ENCODE results near the gene ACTL7B.

DNA sequence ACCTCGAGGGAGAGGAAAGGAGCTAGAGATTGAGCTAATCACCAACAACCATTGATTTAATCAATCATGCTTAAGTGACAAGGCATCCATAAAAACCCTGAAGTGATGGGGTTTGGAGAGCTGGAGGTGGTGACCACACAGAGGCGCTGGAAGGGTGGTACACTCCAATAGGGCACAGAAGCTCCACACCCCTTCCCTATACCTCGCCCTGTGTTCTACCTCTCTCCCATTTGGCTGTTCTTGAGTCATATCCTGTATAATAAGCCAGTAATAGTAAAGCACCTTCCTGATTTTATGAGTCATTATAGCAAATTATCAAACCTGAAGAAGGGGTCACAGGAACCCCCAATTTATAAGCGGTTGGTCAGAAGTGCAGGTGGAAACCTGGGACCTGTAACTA lies 18.3 kb downstream of the ACTL7B start:
- TF ChIP-seq, protein P1, sequence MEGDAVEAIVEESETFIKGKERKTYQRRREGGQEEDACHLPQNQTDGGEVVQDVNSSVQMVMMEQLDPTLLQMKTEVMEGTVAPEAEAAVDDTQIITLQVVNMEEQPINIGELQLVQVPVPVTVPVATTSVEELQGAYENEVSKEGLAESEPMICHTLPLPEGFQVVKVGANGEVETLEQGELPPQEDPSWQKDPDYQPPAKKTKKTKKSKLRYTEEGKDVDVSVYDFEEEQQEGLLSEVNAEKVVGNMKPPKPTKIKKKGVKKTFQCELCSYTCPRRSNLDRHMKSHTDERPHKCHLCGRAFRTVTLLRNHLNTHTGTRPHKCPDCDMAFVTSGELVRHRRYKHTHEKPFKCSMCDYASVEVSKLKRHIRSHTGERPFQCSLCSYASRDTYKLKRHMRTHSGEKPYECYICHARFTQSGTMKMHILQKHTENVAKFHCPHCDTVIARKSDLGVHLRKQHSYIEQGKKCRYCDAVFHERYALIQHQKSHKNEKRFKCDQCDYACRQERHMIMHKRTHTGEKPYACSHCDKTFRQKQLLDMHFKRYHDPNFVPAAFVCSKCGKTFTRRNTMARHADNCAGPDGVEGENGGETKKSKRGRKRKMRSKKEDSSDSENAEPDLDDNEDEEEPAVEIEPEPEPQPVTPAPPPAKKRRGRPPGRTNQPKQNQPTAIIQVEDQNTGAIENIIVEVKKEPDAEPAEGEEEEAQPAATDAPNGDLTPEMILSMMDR (IDR thresholded peaks at IDR 0.05 in 8 of 11, conservative IDR thresholded peaks at IDR 0.05 in 3 of 11): no peak
- TF ChIP-seq POLR2AphosphoS5 (IDR thresholded peaks at IDR 0.05): no peak
- TF ChIP-seq POLR2A (IDR thresholded peaks at IDR 0.05): no peak
